Activated CD4-positive, alpha-beta T cell treated with anti-CD3 and anti-CD28 coated beads for 48 hours (primary cell): ENCODE results near the gene MPRIP.

ENCODE experiments used
- DNase-seq: peaks from one replicate; pipeline ENCODE4 v3.0.0-alpha.2; 2020

Gene MPRIP

DNA sequence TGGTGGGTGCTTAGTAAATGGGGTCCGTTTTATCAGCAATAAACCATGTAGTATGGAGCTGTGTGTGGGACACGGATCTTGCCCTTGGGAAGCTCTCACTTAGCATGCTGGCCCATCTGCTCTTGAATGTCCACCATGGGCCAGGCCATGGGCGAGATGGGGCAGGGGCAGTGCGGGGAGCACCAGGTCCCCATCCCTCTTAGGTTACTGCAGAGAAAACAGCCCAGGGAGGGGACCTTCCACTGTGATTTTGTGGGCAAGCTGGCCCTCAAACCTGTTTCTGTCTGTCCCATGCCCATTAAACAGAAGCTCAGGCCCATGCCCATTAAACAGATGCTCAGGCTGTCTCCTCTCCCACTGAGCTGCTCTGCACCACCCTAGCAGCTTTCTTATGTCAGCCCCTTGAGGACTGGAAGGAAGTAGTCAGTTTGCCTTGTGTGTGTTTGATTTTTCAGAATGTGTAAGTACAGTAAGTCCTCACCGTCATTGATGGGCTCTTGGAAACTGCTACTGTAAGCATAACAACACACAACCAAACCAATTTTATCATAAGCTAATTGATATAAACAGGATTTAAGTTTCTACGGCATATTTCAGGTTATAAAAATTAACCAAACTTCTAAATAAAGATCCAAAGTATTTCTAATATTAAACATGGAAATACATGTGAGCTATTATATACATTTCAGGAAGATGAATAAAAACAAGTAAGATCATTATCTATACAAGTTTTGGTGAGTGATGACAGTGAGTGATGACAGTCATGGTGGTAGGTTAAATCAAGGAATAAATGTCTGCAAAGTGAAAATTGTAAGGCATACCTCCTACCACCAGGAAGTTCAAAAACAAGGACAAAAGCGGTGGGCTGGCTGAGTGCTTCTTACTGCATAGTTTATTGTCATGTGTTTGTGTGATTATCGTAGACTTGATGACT is 11.5 kb downstream of the MPRIP start:
- DNase-seq, result no peak

DNA sequence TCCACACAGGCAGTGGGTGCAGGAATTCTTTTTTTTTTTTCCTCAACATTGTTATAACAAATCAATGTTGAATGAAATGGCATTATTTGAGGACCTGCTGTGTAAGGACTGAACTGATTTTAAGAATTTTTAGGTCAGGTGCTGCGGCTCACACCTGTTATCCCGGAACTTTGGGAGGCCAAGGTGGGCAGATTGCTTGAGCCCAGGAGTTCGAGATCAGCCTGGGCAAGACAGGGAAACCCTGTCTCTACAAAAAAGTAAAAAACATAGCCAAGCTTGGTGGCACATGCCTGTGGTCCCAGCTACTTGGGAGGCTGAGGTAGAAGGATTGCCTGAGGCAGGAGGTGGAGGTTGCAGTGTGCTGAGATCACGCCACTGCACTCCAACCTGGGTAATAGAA is 12.4 kb downstream of the MPRIP start:
- no peak for DNase-seq

DNA sequence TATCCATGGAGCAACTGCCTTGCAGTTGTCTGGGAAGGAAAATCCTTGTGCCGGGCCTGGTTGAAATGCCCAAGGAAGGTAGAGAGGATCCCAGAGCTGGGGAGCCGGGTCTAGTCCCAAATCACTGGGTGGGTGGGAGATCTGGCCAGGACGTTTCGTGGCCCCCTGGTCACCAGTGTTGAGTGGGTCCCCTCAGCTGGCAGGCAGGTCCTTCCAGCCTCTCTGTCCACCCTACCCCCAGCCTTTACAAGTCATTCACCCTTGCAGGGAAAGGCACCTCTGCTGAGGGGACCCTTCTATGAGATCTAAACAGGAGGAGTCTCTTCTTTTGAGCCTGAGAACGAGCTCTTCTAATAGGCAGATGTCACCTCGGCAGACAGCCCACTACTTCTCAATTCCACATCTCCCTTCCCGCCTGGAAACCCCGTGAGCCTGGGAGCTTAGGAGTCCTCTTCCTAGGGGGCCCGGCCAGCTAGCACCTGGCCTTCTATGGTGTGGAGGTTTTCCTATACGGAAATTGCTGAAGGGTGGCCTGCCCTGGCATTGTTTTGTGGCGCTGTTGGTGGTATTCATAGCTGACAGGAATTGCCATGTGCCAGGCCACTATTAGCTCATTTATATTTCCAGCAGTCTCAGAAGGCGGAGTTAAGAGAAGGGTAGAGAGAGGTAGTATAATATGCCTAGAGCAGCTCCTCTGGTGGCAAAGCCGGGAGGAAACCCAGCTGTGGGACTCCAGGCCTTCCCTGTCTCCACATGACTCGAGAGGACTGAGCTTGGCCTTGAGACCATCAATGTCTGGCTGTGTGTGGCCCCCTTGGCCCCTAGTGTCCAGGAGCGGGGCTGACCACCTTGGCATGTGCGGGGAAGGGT is 13.3 kb downstream of the MPRIP start:
- no peak for DNase-seq

DNA sequence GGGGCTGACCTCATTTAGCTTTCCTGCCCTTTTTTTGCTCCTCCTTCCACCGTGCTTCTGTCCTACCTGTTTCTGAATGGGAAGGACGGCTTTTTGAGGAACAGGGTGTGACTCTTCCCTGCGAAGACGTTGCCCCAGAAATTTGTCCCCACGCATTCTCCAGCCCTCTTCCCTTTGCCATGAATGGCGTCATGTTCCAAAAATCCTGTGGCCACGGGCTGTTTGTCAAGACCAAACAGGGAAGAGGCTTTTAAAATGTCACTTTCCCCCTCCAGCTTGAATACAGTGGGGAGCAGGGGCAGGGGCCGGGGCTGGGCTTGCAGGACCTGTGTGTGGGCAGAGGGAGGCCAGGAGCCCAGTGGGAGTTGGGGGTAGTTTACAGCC is 13.9 kb downstream of the MPRIP start:
- DNase-seq, result no peak

DNA sequence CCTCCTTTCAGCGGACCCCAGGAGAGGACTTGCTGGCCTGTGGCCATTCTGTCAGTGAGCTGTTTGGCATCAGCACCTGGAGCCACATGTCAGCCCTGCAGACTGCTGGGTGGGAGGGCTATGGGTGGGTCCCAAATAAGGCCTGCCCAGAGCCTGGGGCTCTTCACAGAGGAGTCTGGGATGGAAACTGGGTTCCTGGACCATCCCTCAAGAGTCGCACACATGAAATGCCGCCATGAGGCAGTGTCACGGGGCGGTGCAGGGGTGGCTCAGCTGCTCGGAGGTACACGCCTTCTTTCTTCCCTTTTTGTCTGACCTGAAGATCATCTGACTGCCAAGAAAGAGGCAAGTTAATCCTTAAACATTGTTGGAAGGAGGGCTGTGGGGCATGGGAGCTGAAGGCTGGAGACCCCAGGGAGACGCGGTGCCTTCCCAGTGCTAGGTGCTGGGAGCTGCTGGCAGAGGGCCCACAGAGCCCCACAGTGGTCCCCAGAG is 14.8 kb downstream of the MPRIP start:
- no peak for DNase-seq

DNA sequence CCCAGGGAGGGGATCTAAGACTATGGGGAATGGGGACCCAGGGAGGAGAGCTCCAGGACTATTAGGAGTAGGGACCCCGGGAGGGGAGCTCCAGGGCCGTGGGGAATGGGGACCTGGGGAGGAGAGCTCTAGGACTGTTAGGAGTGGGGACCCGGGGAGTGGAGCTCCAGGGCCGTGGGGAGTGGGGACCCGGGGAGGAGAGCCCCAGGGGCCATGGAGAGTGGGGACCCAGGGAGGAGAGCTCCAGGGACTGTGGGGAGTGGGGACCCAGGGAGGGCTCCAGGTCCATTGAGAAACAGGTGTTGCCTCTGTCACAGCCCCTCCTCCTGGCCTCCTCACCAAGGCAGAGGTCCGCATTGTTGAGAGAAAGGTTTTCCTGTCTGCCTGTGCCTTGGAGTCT is 16.0 kb downstream of the MPRIP start:
- DNase-seq, result no peak

DNA sequence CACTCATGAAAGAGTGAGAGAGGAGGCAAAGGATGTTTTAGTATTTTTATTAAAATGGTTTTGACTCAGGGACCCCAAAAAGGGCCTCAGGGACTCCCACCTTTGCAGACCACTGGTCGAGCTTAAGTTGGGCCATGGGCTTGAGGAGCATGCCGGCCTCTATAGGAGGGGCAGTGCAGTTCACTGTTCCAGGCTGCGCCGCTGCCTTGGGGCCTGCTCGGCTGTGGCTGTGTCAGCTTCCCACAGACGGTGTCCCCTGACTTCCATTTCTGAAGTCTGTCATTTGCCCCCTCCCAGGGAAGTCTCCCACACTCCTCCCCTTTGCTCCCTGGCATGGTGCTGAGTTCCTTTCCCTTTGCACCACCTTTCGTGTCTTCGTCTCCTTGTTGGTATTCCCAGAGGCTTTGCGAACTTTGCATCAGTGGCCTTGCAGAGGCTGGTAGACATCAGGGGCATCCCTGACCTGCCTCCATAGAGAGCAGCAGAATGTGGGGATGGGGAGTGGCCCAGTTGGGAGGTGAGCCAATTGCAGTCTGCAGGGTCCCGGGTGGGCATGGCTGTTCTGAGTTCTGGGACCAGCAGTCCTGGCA is 17.1 kb downstream of the MPRIP start:
- DNase-seq, result no peak

DNA sequence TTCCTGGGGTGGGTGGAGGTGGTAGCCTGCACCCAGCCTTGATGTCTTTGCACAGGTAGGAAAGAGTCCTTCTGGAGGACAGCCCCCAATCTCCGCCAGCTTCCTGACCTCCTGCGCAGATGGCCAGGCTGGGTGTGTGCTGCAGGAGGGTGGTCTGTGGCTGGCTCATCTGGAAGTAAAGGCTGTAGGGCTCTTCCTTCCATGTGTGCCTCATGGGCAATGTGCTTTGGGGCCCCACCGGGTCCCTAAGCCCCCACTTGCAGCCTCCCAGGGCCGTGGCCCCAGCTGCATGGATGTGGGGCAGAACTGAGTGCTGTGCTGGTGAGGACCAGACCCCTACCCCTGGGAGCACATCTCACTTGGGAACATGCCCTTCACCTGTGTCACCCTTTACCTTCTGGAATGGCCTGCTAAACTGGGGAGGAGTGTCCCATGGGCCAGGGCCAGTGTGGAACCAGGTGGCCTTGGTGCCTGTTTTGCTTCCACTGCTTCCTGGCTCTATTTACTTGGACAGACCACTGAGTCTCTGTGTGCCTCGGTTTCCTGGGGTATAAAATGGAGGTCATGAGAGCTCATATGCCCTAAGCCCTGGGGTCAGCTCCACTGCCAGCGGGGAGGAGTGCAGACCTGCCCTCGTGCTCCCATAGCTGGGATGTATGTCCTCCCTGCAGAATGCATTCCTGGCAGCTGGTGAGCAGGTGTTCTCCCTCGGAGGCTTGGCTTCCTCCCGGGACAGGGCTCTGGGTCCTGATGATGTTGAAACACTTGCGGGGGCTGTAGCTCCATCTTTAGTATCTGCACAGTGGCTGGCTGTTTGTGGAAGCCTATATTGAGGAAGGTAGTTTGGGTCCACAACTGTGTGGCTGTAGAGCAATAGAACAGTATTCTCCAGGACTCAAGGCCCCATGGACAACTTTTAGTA is 18.0 kb downstream of the MPRIP start:
- no peak for DNase-seq

DNA sequence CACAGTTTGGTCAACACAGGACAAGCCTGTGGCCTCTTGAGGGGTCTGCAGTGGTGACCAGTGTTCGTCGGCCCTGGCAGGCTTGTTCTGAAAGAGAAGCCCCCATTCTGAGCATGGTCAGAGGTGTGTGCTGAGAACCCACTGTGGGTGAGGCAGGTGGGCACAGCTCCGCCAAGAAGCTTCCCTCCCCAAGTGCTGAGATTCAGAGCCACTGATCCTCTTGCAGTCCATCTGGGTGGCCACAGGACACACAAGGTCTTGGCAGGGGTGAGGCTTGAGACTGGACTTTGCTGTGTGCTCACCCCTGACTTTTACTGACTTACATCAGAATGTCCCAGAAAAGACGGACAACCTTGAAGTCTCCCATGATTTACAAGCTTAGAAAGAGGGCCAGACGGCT is 18.7 kb downstream of the MPRIP start:
- no peak for DNase-seq

DNA sequence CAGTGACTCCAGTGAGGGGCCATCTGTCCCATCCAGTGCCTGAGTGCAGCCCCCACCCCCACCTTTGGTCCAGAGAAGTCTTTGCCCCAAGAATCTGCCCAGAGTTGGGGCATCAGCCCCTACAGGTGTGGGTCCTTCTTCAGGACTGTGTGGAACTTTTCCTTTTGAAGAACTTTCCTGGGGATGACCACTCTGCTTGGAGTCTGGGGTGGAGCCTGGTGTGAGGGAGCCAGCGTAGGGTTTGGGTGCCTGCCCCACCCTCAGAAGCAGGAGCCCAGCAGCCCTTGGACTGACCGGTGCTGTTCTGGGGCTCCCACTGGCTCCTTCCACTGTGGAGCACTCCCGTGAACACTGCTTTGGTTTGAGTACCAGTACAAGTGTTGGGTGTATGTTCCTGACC is 19.3 kb downstream of the MPRIP start:
- no peak for DNase-seq

DNA sequence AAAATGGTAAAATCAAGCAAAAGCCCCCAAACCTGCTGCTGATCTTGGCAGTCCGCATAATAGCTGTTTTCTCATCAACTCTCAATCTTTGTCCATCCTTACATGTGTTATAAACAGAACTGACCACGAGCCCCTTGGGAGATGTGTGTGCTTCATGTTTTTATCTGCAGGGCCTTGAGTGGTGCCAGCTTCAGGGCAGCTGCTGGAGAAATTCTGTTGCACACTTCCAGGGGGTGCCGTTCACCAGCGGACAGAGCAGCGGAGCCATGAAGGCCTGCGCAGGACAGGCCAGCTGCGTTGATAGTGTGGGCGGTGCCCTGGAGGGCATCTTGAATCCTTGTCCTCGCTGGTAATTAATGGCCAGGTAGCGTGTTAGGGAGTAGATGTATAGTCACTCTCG is 20.1 kb downstream of the MPRIP start:
- DNase-seq, result no peak

DNA sequence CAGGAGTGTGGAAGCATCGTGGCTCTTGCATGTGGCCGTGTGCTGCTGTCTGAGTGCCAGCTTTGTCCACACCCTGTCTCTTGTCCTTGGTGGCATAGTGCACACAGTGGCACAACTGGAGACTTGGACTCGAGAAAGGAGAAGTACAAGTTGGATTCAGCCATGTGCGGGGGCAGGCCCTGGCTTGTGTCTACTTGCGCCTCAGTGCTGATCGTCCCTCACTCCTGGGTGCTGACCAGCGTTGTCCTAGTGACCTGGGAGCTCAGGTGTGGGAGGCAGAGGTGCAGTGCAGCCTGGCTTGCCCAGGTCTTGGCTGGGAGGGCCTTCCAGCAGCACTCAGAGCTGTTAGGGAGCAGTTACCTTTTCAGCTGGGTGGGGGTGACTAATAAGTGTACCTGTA is 20.6 kb downstream of the MPRIP start:
- no peak for DNase-seq

DNA sequence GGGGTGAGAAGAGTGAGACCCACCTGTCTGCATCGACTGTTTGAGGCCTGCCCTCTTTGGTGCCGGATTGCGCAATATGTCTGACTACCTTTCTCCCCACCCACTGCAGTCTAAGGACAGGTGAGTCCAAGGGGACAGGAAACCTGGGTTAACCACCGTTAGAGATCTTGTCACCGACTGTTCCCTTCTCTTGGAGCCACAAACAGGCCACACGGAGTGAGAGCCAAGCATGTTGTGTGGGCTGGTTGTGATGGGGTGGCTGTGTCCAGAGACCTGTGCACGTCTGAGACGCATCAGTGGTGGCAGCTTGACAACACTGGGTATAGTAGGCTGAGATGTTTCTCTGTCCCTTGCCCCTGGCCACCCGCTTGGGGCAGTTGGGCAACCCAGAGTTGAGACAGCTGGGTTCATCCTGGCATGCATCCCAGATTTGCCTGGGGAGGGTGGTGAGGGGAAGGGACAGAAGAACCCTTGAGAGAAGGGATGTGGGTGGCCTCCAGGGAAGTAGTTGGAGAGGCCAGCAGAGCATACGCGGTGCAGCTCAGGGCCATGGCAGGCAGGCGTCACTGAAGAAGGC is 21.4 kb downstream of the MPRIP start:
- no peak for DNase-seq

DNA sequence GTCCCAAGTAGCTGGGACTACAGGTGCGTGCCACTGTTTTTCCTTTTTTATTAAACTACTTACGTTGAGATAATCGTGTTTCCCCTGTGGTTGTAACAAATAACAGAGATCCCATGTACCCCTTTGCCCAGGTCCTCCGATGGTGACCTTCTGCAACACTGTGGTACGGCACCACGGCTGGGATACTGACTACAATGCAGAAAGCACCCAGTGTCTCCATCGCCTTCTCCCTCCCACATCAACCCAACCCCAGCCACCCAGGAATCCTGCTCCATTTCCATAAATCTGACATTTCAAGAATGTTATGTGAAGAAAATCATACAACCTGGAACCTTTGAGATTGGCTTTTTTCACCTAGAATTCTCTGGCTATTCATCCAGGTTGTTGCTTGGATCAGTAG is 22.1 kb downstream of the MPRIP start:
- no peak for DNase-seq

DNA sequence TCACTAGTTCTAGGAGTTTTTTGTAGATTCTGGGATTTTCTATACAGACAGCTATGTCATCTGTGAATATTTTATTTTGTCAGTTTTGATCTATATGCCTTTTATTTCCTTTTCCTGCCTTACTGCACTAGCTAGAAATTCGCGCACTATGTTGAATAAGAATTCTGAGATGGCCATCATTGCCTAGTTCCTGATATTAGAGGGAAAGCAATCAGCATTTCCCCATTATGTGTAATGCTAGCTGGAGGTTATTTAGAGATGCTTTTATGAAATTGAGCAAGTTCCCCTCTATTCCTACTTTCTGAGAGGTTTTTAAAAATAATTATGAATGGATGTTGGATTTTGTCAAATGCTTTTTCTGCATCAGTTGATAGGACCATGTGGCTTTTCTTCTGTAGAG is 23.8 kb downstream of the MPRIP start:
- no peak for DNase-seq

DNA sequence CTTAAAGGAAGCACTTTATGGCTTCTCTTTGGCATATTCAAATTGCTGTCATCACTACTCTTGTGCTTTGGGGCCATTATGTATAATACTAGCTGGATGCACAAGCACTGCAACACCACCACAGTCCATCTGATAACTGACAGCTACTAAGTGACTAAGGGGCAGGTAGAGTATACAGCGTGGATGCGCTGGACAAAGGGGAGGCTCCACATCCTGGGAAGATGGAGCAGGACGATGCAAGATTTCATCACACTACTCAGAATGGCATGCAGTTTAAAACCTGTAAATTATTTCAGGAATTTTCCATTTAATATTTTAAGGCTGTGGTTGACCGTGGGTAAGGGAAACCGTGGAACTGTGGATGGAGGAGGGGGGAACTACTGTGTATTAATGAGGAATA is 25.0 kb downstream of the MPRIP start:
- DNase-seq, result no peak

DNA sequence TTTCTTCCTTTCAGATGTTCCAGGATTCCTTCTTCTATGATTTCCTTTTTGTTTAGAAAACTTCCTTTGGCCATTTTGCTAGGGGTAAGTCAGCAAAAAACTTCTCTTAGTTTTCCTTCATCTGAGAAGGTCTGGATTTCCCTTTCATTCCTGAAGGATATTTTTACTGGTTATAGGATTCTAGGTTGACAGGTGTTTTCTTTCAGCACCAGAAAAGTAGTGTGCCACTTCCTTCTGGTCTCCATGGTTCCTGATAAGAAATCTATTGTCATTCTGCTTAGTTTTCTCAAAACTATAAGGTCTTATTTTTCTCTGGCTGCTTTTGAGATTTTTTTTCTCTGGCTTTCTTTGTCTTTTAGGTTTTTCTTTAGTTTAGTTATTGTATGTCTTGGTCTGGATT is 27.6 kb downstream of the MPRIP start:
- DNase-seq, result no peak

DNA sequence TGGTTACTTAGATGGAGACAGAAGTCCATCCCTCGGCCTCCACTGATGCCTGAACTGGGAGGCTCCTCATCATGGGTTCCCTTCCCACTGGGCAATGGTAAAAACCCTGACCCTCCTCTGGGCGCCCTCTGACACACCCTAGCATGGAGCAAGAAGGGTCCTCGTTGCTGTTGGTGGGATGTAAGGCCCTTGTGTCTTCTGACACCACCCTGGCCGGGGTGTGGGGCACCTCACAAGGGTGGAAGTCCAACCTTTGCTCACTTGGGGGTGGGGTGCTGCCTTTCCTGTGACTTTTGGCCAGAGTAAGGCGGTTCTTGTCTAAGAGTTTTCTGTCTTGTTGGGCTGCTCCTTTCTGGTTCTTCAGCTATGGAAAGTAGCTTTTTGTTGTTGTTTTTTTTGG is 28.7 kb downstream of the MPRIP start:
- no peak for DNase-seq

DNA sequence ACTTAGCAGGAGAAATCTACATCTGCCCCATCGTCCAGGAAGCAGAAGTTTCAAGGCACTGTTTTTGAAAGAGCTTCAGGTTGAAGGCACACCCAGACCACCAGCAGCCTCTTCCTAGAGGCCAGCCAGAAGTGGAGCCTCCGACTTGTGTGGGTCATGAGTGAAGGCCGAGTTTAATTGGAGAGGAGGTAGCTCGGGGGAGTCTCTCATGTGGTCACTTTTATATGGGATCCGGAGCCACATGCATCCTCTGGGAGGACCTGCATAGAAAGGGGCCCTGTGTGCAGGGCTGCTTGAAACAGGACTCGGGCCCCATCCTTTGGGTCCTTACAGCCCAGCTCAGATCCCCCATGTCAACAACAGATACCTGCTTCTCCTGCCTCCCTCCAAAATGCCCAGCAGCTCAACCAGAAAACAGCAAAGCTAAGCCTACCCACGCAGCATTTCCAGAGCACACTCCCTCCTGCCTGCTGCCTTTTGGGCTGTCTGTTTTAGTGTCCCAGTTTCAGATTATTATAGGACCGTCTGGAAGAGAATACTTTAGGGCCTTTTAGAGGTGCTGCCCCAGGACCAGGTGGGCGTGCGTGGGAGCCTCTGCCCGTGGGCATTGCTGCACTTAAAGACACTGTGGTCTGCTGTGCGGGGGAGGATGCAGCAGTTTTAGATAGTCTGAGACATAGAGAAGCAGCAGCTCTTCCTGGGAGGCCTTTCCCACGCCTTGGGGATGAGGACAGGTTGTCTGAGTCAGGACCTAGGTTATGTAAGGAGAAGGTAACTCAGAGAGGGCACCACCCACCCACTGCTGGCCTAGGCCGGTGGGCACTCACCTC is 29.5 kb downstream of the MPRIP start:
- no peak for DNase-seq

DNA sequence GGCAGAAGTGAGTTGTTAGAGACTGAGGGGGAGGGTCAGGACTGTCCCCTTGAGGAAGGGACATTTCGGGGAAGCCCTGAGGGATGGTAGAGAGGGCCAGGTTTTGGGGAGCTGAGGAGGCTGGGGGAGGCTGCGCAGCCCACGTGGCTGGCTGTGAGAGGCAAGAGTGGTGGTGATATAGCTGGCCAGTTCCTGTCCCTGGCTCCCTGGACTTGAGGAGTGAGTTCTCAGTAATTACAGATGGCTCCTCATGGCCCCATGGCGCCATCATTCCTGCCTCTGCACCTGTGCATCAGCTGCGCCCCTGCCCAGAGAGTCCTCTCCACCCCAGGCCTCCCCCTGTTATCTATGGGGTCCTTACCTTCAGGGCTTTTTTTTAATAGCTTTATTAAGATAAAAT is 30.3 kb downstream of the MPRIP start:
- no peak for DNase-seq

DNA sequence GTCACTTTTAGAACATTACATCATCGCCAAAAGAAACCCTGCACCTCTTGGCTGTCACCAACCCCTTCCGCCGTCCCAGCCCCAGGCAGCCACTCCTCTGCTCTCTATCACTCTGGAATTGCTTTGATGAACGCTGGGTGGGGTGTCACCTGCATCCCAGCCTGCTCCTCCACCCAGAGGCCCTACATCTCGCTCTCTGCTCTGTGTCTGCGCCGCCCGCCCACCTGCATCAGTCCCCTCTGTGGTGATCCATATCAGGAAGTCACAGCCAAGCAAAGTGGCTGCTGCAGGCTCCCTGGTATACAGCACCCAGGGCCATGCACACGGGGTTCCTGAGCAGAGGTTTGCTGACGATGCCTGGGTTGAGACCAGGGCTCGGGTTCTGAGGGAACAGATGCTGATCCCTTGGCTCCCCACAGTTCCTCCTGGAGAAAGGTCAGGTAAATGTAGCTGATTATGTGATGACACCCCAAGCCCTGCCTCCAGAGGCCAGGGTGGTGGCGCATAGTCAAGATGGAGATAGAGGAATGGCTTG is 30.8 kb downstream of the MPRIP start:
- no peak for DNase-seq
